OCI-LY3 (cell line): ENCODE results near the gene PKM.
A peak's percentile ranks its signal among the peaks of the same experiment; 100 is the strongest.

ENCODE experiments used
- H2AFZ ChIP-seq: fragments of 200-600, 300-600 bp; shearing (Covaris generic); 2 replicates; pipeline ENCODE4 v1.6.0; 2014; ENCODE audit warnings: antibody characterized with exemption, low read depth, low read length
- H3K27ac ChIP-seq: fragments of 200-600, 300-600 bp; sonication (generic); 2 replicates; pipeline ENCODE4 v1.5.1; 2014; ENCODE audit warnings: mild to moderate bottlenecking, low read length, moderate library complexity, mixed read lengths
- H3K27me3 ChIP-seq: fragments of 200-600, 300-600 bp; sonication (generic); 2 replicates; pipeline ENCODE4 v1.6.1; 2014; ENCODE audit warnings: low read depth, low read length, mixed read lengths
- H3K36me3 ChIP-seq: fragments of 200-600, 300-600 bp; sonication (generic); replicated peaks from 2 replicates; pipeline ENCODE3; 2014; ENCODE audit warnings: low read depth, low read length, mixed read lengths
- H3K4me1 ChIP-seq: fragments of 300-600, 200-600 bp; sonication (generic); 2 replicates; pipeline ENCODE4 v1.6.1; 2014; ENCODE audit warnings: low read length, mixed read lengths
- H3K4me2 ChIP-seq: fragments of 200-600, 300-600 bp; sonication (generic); 2 replicates; pipeline ENCODE4 v1.6.1; 2014; ENCODE audit warnings: low read length, mixed read lengths
- H3K4me3 ChIP-seq: fragments of 300-600, 200-600 bp; sonication (generic); 2 replicates; pipeline ENCODE4 v1.5.1; 2014; ENCODE audit warnings: antibody characterized with exemption, mild to moderate bottlenecking, low read length, moderate library complexity
- H3K79me2 ChIP-seq: fragments of 300-600, 200-600 bp; shearing (Covaris generic); 2 replicates; pipeline ENCODE4 v1.6.1; 2014; ENCODE audit warnings: mild to moderate bottlenecking, low read length, mixed read lengths
- H3K9ac ChIP-seq: fragments of 300-600, 200-600 bp; shearing (Covaris generic); 2 replicates; pipeline ENCODE4 v1.6.0; 2014; ENCODE audit warnings: mild to moderate bottlenecking, low read length, moderate library complexity
- H3K9me3 ChIP-seq: fragments of 200-600, 300-600 bp; shearing (Covaris generic); 2 replicates; pipeline ENCODE4 v1.6.1; 2014; ENCODE audit warnings: low read length, mixed read lengths; ENCODE audit not compliant: insufficient read depth
- H4K20me1 ChIP-seq: fragments of 200-600, 300-600 bp; sonication (generic); 2 replicates; pipeline ENCODE4 v1.6.1; 2016; ENCODE audit warnings: low read length, mixed read lengths; ENCODE audit not compliant: insufficient read depth
- CTCF ChIP-seq: fragments of 200-600, 300-600 bp; sonication (generic); IDR thresholded peaks from 2 replicates; pipeline ENCODE4 v1.5.1; 2014; ENCODE audit warnings: antibody characterized with exemption, low read length, low read depth
- EZH2phosphoT487 ChIP-seq: fragments of 200-600 bp; shearing (Covaris generic); IDR thresholded peaks from 2 replicates; pipeline ENCODE4 v1.6.1; 2018; ENCODE audit warnings: antibody characterized with exemption, mixed run types, low read depth

PKM gene

GRCh38 chr15:72233769-72234168 lies 2.8 kb upstream of the PKM start:
- Histone ChIP-seq H3K9ac (no peak overlapping the region), H3K4me3 (no peak overlapping the region), H3K79me2 (peaks cover 36% of the 10 kb centered on the region), H4K20me1 (no peaks in the 10 kb centered on the region), H3K36me3 (peaks cover 24% of the 10 kb centered on the region), H3K4me2 (no peak overlapping the region), H3K4me1 (peaks cover 20% of the 10 kb centered on the region), H2AFZ (no peak overlapping the region), H3K27me3 (no peaks in the 10 kb centered on the region), H3K9me3 (no peaks in the 10 kb centered on the region), H3K27ac (no peak overlapping the region)
- TF ChIP-seq CTCF (no peak), EZH2phosphoT487 (no peak)

GRCh38 chr15:72231833-72232478 lies 966 bp upstream of the PKM start:
- Histone ChIP-seq H4K20me1 (peaks cover 8% of the 10 kb centered on the region; the same call in 1 of the 2 replicates), H3K9me3 (no peaks in the 10 kb centered on the region), H3K79me2 (peaks cover 51% of the 10 kb centered on the region), H3K4me2 (peak overlapping the region; percentile 89), H3K9ac (peak overlapping the region; percentile 81), H3K27me3 (no peaks in the 10 kb centered on the region), H3K27ac (peak overlapping the region; percentile 52), H3K4me3 (peak overlapping the region; percentile 94), H2AFZ (peak overlapping the region; percentile 82), H3K36me3 (peaks cover 31% of the 10 kb centered on the region), H3K4me1 (peaks cover 14% of the 10 kb centered on the region)
- TF ChIP-seq CTCF (no peak), EZH2phosphoT487 (no peak)

GRCh38 chr15:72230197-72231065 lies 559 bp downstream of the PKM start:
- H3K4me3 ChIP-seq = peak overlapping the region; percentile 94
- H3K4me1 ChIP-seq = peaks cover 27% of the 10 kb centered on the region
- peak overlapping the region; percentile 91 for H3K9ac ChIP-seq
- H2AFZ ChIP-seq = no peak overlapping the region
- H3K9me3 ChIP-seq = no peaks in the 10 kb centered on the region
- peaks cover 66% of the 10 kb centered on the region for H3K79me2 ChIP-seq
- peak overlapping the region; percentile 78 for H3K4me2 ChIP-seq
- TF ChIP-seq EZH2phosphoT487 = no peak
- no peak for TF ChIP-seq CTCF
- H3K36me3 ChIP-seq = peaks cover 38% of the 10 kb centered on the region
- H4K20me1 ChIP-seq = peaks cover 20% of the 10 kb centered on the region
- peak overlapping the region; percentile 95 for H3K27ac ChIP-seq
- no peaks in the 10 kb centered on the region for H3K27me3 ChIP-seq

- Histone ChIP-seq H3K9me3 (no peaks in the 10 kb centered on the region), H3K79me2 (peaks cover 72% of the 10 kb centered on the region), H3K4me2 (peak overlapping the region; percentile 78), H3K4me1 (peaks cover 31% of the 10 kb centered on the region), H3K27ac (peak overlapping the region; percentile 95), H3K9ac (peak overlapping the region; percentile 91), H2AFZ (no peak overlapping the region), H3K36me3 (peaks cover 41% of the 10 kb centered on the region), H3K27me3 (no peaks in the 10 kb centered on the region), H3K4me3 (peak overlapping the region; percentile 94), H4K20me1 (peaks cover 24% of the 10 kb centered on the region)
- TF ChIP-seq CTCF = no peak
- TF ChIP-seq EZH2phosphoT487 = no peak
These were observed 1.1 kb downstream of the PKM start for GRCh38 chr15:72229947-72230196.
